Measurements from ENCODE around the gene DCTN4. TPM values are rescaled to one million over a fixed set of nuclear protein-coding genes. Genes with fewer than 3 reads are reported as not detected.

The DCTN4 gene
- total RNA-seq, 2 experiments from 2014 or later = 38.6 to 40.6 TPM

DNA sequence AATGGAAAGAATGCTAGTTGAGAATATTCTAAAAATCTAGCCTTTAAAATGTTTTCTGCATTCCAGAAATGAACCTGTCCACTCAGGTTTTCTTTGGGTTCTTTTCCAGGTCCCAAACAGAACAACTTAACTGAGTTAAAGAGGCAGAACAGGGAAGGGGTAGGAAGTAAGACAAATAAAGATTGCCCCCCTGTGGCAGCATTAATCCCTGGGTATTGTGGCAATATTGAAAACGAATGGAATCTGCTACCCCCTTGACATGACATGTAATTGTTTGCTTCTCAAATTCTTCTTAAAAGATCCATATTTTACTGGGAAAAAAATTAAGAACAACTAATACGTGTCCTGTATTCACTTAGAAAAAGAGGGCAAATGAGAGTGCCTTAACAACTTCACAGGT lies 48.7 kb downstream of the DCTN4 start:
- H3K4me1 Mint-ChIP-seq = no peaks in the 10 kb centered on the region
- H3K4me3 Mint-ChIP-seq = no peak overlapping the region
- DNase-seq = no peak
- CTCF ChIA-PET = interaction anchor here (2.0 kb wide), 1 partner anchor 10 kb away, joined by 16 read pairs; the partner anchor contains the start of gene RBM22
- H3K27ac Mint-ChIP-seq = no peak overlapping the region
- POLR2A ChIA-PET = interaction anchor here (1.6 kb wide), 1 partner anchor 9 kb away, joined by 7 read pairs; the partner anchor contains the start of gene RBM22
- H3K27me3 Mint-ChIP-seq = no peaks in the 10 kb centered on the region
- H3K36me3 Mint-ChIP-seq (ENCODE audit: low read depth) = peaks cover 34% of the 10 kb centered on the region
- H3K9me3 Mint-ChIP-seq = no peaks in the 10 kb centered on the region

DNA sequence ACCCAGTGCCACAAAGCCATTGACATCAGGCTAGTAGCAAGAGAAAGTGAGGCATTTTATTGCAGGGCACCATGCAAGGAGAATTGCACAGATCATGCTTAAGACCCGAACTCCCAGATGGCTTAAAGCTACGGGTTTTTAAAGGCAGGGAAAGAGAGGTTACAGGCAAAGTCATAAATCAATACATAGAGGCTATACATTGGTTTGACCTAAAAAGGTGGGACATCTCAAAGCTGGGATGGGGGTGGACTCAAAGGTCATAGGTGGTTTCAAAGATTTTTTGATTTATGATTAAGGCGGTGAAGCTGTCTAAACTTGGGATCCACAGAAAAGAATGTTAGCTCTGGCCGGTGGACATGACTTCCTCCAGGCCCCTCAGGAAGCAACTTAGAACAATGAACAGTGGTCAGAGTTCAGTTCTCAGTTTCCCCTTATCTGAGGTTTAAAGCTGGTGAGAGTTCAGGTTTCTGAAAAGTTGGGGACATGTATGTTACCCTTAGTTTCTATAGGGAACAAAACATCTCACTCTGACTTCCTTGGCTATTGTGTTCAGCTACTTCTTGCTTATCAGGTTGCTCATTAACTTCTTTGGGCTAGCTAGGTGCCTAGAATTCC lies 51.9 kb downstream of the DCTN4 start:
- DNase-seq = no peak
- POLR2A ChIA-PET = no interaction called here
- Mint-ChIP-seq H3K27me3 (no peaks in the 10 kb centered on the region), H3K36me3 (ENCODE audit: low read depth) (peaks cover 22% of the 10 kb centered on the region), H3K9me3 (no peaks in the 10 kb centered on the region), H3K27ac (no peak overlapping the region), H3K4me3 (no peak overlapping the region), H3K4me1 (peaks cover 5% of the 10 kb centered on the region)
- CTCF ChIA-PET = no interaction called here

DNA sequence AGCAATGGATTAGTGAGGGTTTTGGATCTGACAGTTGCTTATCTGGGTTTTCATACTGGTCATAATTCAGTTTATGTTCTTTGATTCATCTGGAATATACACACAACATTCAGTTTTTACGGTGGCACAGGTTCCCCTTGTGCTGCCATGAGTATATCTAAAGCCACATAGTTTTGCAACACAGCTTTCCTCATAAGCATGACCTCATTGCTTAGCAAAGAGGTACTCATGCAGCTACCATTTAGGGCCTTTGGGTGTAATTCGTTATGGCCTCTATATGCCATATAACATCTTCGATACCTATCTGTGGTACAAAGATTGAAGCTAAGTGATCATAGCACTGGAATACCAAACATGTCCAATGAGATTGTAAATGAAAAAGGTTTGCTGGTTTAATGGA lies 55.1 kb downstream of the DCTN4 start:
- H3K36me3 Mint-ChIP-seq (ENCODE audit: low read depth) = peaks cover 9% of the 10 kb centered on the region
- H3K9me3 Mint-ChIP-seq = no peaks in the 10 kb centered on the region
- no peak overlapping the region for H3K4me3 Mint-ChIP-seq
- peaks cover 8% of the 10 kb centered on the region for H3K4me1 Mint-ChIP-seq
- CTCF ChIA-PET = interaction anchor here (1.1 to 1.3 kb wide), 2 partner anchors 83 to 143 kb away, joined by 3 to 7 read pairs; partner anchors contain the start of gene IRGM
- no peak overlapping the region for H3K27ac Mint-ChIP-seq
- DNase-seq = no peak
- POLR2A ChIA-PET = interaction anchor here (0.8 to 1.4 kb wide), 4 partner anchors 38 to 143 kb away, joined by 3 to 4 read pairs (median 4); partner anchors contain the start of genes DCTN4 and IRGM
- H3K27me3 Mint-ChIP-seq = no peaks in the 10 kb centered on the region

DNA sequence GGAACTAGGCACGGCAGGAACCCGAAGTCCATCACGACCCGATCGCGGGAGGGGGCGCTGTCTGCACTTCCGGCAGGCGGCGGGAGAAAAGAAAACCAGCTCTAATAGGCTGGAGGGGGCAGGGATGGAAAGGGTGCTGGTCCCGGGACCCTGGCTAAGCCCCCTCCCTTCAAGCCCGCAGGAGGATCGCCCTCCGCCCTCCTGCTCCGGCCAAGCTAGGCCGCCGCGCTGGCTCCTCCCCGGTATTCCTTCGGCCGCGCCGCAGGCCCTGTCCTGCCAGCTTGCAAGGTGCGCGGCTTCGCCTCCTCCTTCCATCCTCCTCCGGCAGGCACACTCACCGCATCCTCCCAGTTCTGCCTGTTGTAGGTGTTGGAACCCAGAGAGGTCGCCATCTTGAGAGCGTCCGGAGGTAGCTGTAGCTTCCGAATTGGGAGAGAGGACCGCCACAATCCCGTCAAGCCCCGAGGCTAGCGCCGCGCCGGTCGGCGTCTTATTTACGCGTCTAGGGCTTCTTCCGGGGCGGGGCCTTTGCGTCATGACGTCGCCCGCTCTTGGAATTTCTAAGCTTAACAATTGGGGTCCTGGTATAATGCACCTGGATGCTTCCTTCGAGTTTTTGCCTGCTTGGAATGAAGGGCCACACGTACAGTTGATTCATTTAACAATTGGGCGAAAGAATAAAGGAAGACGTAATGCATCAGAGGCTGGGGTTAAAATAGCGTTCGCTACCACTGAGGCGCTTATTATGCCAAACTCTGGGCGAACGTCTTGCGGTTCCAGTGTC lies 58.0 kb downstream of the DCTN4 start, which contains the start of gene RBM22:
TSS of gene RBM22 (minus strand) at position 469 of the 784 bp plus-strand sequence. CDS start at position 392, 77 bp downstream.
- H3K36me3 Mint-ChIP-seq (ENCODE audit: low read depth) = peaks cover 23% of the 10 kb centered on the region
- no peak within 1 kb of the TSS for H3K27ac Mint-ChIP-seq
- peaks cover 9% of the 10 kb centered on the region for H3K4me1 Mint-ChIP-seq
- H3K4me3 Mint-ChIP-seq = no peak within 1 kb of the TSS
- POLR2A ChIA-PET = interaction anchor here (0.5 to 4.5 kb wide), 40 partner anchors 8 to 1070 kb away, joined by 3 to 34 read pairs (median 5); partner anchors contain the start of genes CD74, DCTN4, GM2A and IRGM
- no peaks in the 10 kb centered on the region for H3K9me3 Mint-ChIP-seq
- DNase-seq = peak; percentile 93
- CTCF ChIA-PET = interaction anchor here (0.6 to 4.4 kb wide), 39 partner anchors 8 to 552 kb away, joined by 3 to 108 read pairs (median 4); partner anchors contain the start of genes CD74, DCTN4, GM2A and IRGM
- no peaks in the 10 kb centered on the region for H3K27me3 Mint-ChIP-seq

GRCh38 chr5:150700246-150700593 lies 58.6 kb downstream of the DCTN4 start:
- CTCF ChIA-PET = interaction anchor here (0.6 to 4.4 kb wide), 32 partner anchors 9 to 552 kb away, joined by 3 to 108 read pairs (median 4); partner anchors contain the start of genes CD74, DCTN4, GM2A and IRGM
- Mint-ChIP-seq H3K27me3 (no peaks in the 10 kb centered on the region), H3K4me1 (peaks cover 9% of the 10 kb centered on the region), H3K9me3 (no peaks in the 10 kb centered on the region), H3K4me3 (no peak overlapping the region), H3K27ac (no peak overlapping the region), H3K36me3 (ENCODE audit: low read depth) (peaks cover 28% of the 10 kb centered on the region)
- no peak for DNase-seq
- POLR2A ChIA-PET = interaction anchor here (0.8 to 4.5 kb wide), 31 partner anchors 8 to 1071 kb away, joined by 3 to 34 read pairs (median 6); partner anchors contain the start of genes DCTN4, GM2A, IRGM and RPS14

- Mint-ChIP-seq H3K27ac (no peak overlapping the region), H3K4me3 (no peak overlapping the region), H3K4me1 (peaks cover 2% of the 10 kb centered on the region), H3K9me3 (no peaks in the 10 kb centered on the region), H3K27me3 (no peaks in the 10 kb centered on the region), H3K36me3 (ENCODE audit: low read depth) (peaks cover 77% of the 10 kb centered on the region)
- CTCF ChIA-PET = no interaction called here
- no peak for DNase-seq
- POLR2A ChIA-PET = interaction anchor here (0.9 kb wide), 1 partner anchor 89 kb away, joined by 4 read pairs; no protein-coding TSS in a partner anchor
These were observed 64.2 kb downstream of the DCTN4 start for GRCh38 chr5:150694612-150695011.

DNA sequence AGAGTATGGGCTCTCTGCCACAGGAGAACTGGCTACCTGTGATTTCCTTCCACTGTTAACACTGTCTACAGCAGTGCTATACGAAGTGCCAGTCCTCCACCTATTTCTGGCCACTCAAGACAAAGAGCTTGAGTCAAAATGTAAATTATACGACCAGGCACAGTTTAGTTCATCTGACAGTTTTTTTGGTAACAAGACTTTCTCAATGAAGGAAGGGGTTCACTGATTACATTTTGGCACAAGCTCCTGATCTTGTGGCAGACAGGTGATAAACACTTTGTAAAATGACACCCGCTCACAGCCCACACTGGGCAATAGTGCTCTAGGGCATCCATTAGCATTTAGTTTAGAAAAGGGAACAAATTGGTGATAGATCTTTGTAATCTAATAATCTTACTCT lies 66.5 kb downstream of the DCTN4 start:
- Mint-ChIP-seq H3K36me3 (ENCODE audit: low read depth) (peaks cover 71% of the 10 kb centered on the region), H3K27me3 (no peaks in the 10 kb centered on the region), H3K27ac (no peak overlapping the region), H3K9me3 (no peaks in the 10 kb centered on the region), H3K4me3 (no peak overlapping the region), H3K4me1 (no peaks in the 10 kb centered on the region)
- no peak for DNase-seq
- ChIA-PET POLR2A (interaction anchor here (0.7 kb wide), 1 partner anchor 8 kb away, joined by 3 read pairs; the partner anchor contains the start of gene RBM22), CTCF (interaction anchor here (0.9 kb wide), 1 partner anchor 91 kb away, joined by 4 read pairs; no protein-coding TSS in a partner anchor)

DNA sequence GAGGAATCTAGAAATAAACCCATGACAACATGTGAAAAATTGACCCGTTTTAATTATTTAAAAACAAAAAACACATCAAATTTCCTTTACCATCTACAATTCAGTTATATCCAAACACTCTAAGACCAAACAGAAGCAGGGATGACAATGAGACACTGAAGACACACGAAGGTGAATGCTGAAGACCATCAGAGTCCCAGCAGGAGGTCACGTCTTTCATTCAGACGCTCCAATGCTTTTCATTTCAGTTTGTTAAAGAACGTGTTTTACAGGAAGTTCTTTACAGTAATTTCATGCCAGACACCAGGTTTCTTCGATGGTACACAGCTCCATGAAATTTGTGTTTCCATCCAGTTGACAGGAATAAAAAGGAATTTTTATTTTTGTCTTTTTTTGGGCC lies 68.1 kb downstream of the DCTN4 start:
- H3K4me1 Mint-ChIP-seq = no peaks in the 10 kb centered on the region
- no peak overlapping the region for H3K27ac Mint-ChIP-seq
- DNase-seq = no peak
- H3K4me3 Mint-ChIP-seq = no peak overlapping the region
- H3K27me3 Mint-ChIP-seq = no peaks in the 10 kb centered on the region
- CTCF ChIA-PET = interaction anchor here (1.6 kb wide), 1 partner anchor 10 kb away, joined by 5 read pairs; the partner anchor contains the start of gene RBM22
- H3K9me3 Mint-ChIP-seq = no peaks in the 10 kb centered on the region
- POLR2A ChIA-PET = interaction anchor here (1.3 to 1.6 kb wide), 2 partner anchors 10 to 18 kb away, joined by 3 to 6 read pairs; partner anchors contain the start of gene RBM22
- H3K36me3 Mint-ChIP-seq (ENCODE audit: low read depth) = peaks cover 59% of the 10 kb centered on the region

- DNase-seq = no peak
These were observed 69.7 kb downstream of the DCTN4 start for GRCh38 chr5:150689120-150689519.

DNA sequence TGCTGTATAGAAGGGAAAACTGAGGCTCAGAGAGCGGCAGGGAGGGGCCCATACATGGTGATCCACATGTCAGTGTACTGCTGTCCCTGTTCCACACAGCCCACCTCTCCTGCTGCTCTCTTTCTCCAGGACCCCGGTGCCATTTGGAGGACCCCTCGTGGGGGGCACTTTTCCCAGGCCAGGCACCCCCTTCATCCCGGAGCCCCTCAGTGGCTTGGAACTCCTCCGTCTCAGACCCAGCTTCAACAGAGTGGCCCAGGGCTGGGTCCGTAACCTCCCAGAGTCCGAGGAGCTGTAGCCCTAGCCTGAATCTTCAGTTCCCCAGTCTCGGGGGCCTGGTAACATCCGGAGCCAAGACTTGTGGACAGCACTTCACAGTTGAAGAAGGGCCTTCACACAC lies 82.2 kb downstream of the DCTN4 start:
- CTCF ChIA-PET = no interaction called here
- POLR2A ChIA-PET = no interaction called here
- no peak overlapping the region for H3K27ac Mint-ChIP-seq
- no peak overlapping the region for H3K4me3 Mint-ChIP-seq
- peaks cover 3% of the 10 kb centered on the region for H3K36me3 Mint-ChIP-seq (ENCODE audit: low read depth)
- peaks cover 5% of the 10 kb centered on the region for H3K4me1 Mint-ChIP-seq
- peaks cover 4% of the 10 kb centered on the region for H3K27me3 Mint-ChIP-seq
- no peak for DNase-seq
- H3K9me3 Mint-ChIP-seq = no peaks in the 10 kb centered on the region

More at GRCh38 chr5:150689120-150689519, 69.7 kb downstream of the DCTN4 start:
- no peaks in the 10 kb centered on the region for H3K9me3 Mint-ChIP-seq
- H3K4me3 Mint-ChIP-seq = no peak overlapping the region
- no peaks in the 10 kb centered on the region for H3K27me3 Mint-ChIP-seq
- CTCF ChIA-PET = interaction anchor here (1.0 kb wide), 1 partner anchor 32 kb away, joined by 4 read pairs; no protein-coding TSS in a partner anchor
- no peak overlapping the region for H3K27ac Mint-ChIP-seq
- POLR2A ChIA-PET = interaction anchor here (1.2 kb wide), 1 partner anchor 8 kb away, joined by 3 read pairs; no protein-coding TSS in a partner anchor
- peaks cover 43% of the 10 kb centered on the region for H3K36me3 Mint-ChIP-seq (ENCODE audit: low read depth)
- no peaks in the 10 kb centered on the region for H3K4me1 Mint-ChIP-seq

- no peak for DNase-seq
- H3K9me3 Mint-ChIP-seq = no peaks in the 10 kb centered on the region
- H3K4me3 Mint-ChIP-seq = no peak overlapping the region
- POLR2A ChIA-PET = no interaction called here
- H3K27me3 Mint-ChIP-seq = peaks cover 19% of the 10 kb centered on the region
- H3K4me1 Mint-ChIP-seq = peaks cover 7% of the 10 kb centered on the region
- H3K36me3 Mint-ChIP-seq (ENCODE audit: low read depth) = no peaks in the 10 kb centered on the region
- H3K27ac Mint-ChIP-seq = no peak overlapping the region
- CTCF ChIA-PET = interaction anchor here (0.7 kb wide), 1 partner anchor 26 kb away, joined by 4 read pairs; the partner anchor contains the start of gene RBM22
These were observed 83.7 kb downstream of the DCTN4 start for GRCh38 chr5:150675069-150675468.

DNA sequence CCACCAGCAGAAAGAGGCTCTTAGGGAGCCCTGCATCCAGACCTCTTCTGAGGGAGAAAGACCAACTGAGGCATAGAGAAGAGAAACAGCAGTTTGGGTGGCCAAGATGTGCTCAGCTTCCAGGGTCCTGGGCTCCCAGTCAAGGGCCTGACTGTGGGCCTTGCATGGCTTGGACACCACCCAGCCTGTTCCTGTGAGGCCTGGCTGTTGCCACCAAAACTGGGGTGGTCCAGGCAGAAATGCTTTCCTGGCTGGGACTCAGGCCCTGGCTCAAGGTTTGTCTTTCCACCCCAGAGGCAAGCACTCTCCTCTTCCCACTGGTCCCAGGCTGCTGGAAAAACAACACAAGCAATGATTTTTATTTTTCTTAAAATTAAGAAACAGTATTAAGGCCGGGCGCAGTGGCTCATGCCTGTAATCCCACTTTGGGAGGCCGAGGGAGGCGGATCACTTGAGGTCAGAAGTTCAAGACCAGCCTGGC lies 84.4 kb downstream of the DCTN4 start:
- Mint-ChIP-seq H3K27ac (no peak overlapping the region), H3K9me3 (no peaks in the 10 kb centered on the region), H3K4me3 (no peak overlapping the region), H3K27me3 (peaks cover 22% of the 10 kb centered on the region), H3K36me3 (ENCODE audit: low read depth) (no peaks in the 10 kb centered on the region), H3K4me1 (peaks cover 7% of the 10 kb centered on the region)
- ChIA-PET POLR2A (no interaction called here), CTCF (no interaction called here)
- DNase-seq = no peak

Data from activated CD4-positive, alpha-beta memory T cell treated with anti-CD3 and anti-CD28 coated beads, Interleukin-2, amount 10 ng/mL, durations not matched to agents 7 days and 5 days (primary cell).